ENCODE measurements around the gene SYNPO2. TPM values are rescaled to one million over a fixed set of nuclear protein-coding genes. Genes with fewer than 3 reads are reported as not detected.

Gene SYNPO2
- total and polyA plus RNA-seq, 2 of the 13 experiments (the other 11 are each of a cell fraction or from before 2014, with no cell fraction given), result not detected

- no peak for TF ChIP-seq ARID3A (IDR thresholded peaks at IDR 0.05; ENCODE audit: low read depth, low read length)
Observed at GRCh38 chr4:118987959-118988634, 99.4 kb downstream of the SYNPO2 start (continued).

- Histone ChIP-seq H3K36me3 (replicated peaks in 1 of 2; ENCODE audit: control insufficient read depth in 1 of 2, insufficient read depth in 2 of 2, low read length in 2 of 2) (no peaks in the 10 kb centered on the region), H3K4me1 (ENCODE audit: insufficient read depth, low read length) (no peaks in the 10 kb centered on the region), H3K4me2 (ENCODE audit: low read depth, low read length) (no peak overlapping the region), H3K27ac (ENCODE audit: extremely low read length, insufficient read depth, low read length) (no peak overlapping the region), H2AFZ (ENCODE audit: low read length) (no peak overlapping the region), H3K9me3 (ENCODE audit: low read length) (no peaks in the 10 kb centered on the region), H4K20me1 (ENCODE audit: insufficient read depth, low read length) (no peaks in the 10 kb centered on the region), H3K4me3 (replicated peaks in 1 of 3; ENCODE audit: insufficient read depth in 1 of 3, low read depth in 2 of 3, low read length in 3 of 3) (no peak overlapping the region), H3K9ac (ENCODE audit: insufficient read depth, low read depth, low read length) (no peak overlapping the region), H3K79me2 (ENCODE audit: insufficient read depth, low read length) (no peaks in the 10 kb centered on the region), H3K27me3 (ENCODE audit: control insufficient read depth in 1 of 2, insufficient read depth in 2 of 2, low read length in 2 of 2) (peaks cover 0 to 3% of the 10 kb centered on the region in 2 experiments; a peak in 2 of 5 replicates)
- WGBS (ENCODE audit: low lambda C conversion rate), result 47% methylated on average over 3 of the region's 4 CpGs
- FAIRE-seq (no peak), ATAC-seq (no peak), DNase-seq (ENCODE audit: low spot score) (no peak)
- BruUV-seq (replicated peaks), result no TSS peak
- intact Hi-C loops (cut with micrococcal nuclease; ENCODE audit: unreplicated experiment), result no loop called here
- CTCF ChIA-PET (ENCODE audit: low intra/inter-chr PET ratio, low total read pairs), result no interaction called here
- POLR2A ChIA-PET, result no interaction called here
- in situ Hi-C loops (cut with HindIII; ENCODE audit: extremely low pct_ligation_motif_present, low pct_unique_long_range_greater_than_20kb), result loop anchor here (10.0 to 25.0 kb wide), 4 partner anchors 306 to 1066 kb away; partner anchors contain the start of gene PDE5A
- TF ChIP-seq ATF7-NPFF (CRISPR knock-in tag; IDR thresholded peaks at IDR 0.05; ENCODE audit: low read depth) (no peak), ZNF766 (CRISPR knock-in tag; IDR thresholded peaks at IDR 0.05; ENCODE audit: borderline replicate concordance) (no peak), ZNF749 (CRISPR knock-in tag; IDR thresholded peaks at IDR 0.05; ENCODE audit: borderline replicate concordance) (no peak), ZNF580 (CRISPR knock-in tag; IDR thresholded peaks at IDR 0.05; ENCODE audit: borderline replicate concordance, low read depth) (no peak), STAG1 (CRISPR knock-in tag; IDR thresholded peaks at IDR 0.05) (no peak), FOSL2 (CRISPR knock-in tag; IDR thresholded peaks at IDR 0.05) (no peak), EED (CRISPR knock-in tag; IDR thresholded peaks at IDR 0.05) (no peak), ZNF33B (CRISPR knock-in tag; IDR thresholded peaks at IDR 0.05) (no peak), SYNCRIP (IDR thresholded peaks at IDR 0.05; ENCODE audit: insufficient read depth, low read depth, low read length) (no peak), ZBTB7B (CRISPR knock-in tag; IDR thresholded peaks at IDR 0.05) (no peak), SETDB1 (CRISPR knock-in tag; IDR thresholded peaks at IDR 0.05; ENCODE audit: borderline replicate concordance) (no peak), SSRP1 (CRISPR knock-in tag; IDR thresholded peaks at IDR 0.05) (no peak)
- TF ChIP-seq, protein P1, sequence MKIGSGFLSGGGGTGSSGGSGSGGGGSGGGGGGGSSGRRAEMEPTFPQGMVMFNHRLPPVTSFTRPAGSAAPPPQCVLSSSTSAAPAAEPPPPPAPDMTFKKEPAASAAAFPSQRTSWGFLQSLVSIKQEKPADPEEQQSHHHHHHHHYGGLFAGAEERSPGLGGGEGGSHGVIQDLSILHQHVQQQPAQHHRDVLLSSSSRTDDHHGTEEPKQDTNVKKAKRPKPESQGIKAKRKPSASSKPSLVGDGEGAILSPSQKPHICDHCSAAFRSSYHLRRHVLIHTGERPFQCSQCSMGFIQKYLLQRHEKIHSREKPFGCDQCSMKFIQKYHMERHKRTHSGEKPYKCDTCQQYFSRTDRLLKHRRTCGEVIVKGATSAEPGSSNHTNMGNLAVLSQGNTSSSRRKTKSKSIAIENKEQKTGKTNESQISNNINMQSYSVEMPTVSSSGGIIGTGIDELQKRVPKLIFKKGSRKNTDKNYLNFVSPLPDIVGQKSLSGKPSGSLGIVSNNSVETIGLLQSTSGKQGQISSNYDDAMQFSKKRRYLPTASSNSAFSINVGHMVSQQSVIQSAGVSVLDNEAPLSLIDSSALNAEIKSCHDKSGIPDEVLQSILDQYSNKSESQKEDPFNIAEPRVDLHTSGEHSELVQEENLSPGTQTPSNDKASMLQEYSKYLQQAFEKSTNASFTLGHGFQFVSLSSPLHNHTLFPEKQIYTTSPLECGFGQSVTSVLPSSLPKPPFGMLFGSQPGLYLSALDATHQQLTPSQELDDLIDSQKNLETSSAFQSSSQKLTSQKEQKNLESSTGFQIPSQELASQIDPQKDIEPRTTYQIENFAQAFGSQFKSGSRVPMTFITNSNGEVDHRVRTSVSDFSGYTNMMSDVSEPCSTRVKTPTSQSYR (CRISPR knock-in tag; IDR thresholded peaks at IDR 0.05; ENCODE audit: borderline replicate concordance), result no peak
Observed at GRCh38 chr4:118988635-118988972, 100.0 kb downstream of the SYNPO2 start.

Data from HepG2 (cell line).